Sigmoid colon (tissue), 4 donors: ENCODE measurements around the gene ETV6.

Experiments
- CTCF ChIP-seq, 4 experiments: fragments of 450-650 bp in 3 of 4; fragments of 200-600 bp in 1 of 4; IDR thresholded peaks; one replicate each; pipeline ENCODE4 v1.5.1; 2016 to 2019; ENCODE audit warnings: antibody characterized with exemption in 4 of 4, mild to moderate bottlenecking in 3 of 4, moderate library complexity in 2 of 4
- EP300 ChIP-seq, 4 donors: sonication (generic); formaldehyde crosslinking; IDR thresholded peaks; one replicate each; pipeline ENCODE4 v1.6.1; 2017; ENCODE audit warnings: antibody characterized with exemption in 4 of 4
- POLR2A ChIP-seq, 2 donors: fragments of 450-650 bp; IDR thresholded peaks; one replicate each; pipeline ENCODE4 v1.6.1; 2016; ENCODE audit warnings: antibody characterized with exemption in 2 of 2, mild to moderate bottlenecking in 2 of 2, moderate library complexity in 2 of 2
- POLR2AphosphoS5 ChIP-seq, 4 donors: sonication (generic); formaldehyde crosslinking; IDR thresholded peaks; one replicate each; pipeline ENCODE4 v1.6.1; 2017; ENCODE audit warnings: antibody characterized with exemption in 4 of 4

GRCh38 chr12:11748903-11749302, 99.4 kb downstream of the ETV6 start:
- no peak for TF ChIP-seq POLR2A (IDR thresholded peaks at IDR 0.05)
- no peak for TF ChIP-seq EP300 (IDR thresholded peaks at IDR 0.05)
- no peak for TF ChIP-seq CTCF (IDR thresholded peaks at IDR 0.05)
- no peak for TF ChIP-seq POLR2AphosphoS5 (IDR thresholded peaks at IDR 0.05)
